GM13977 (cell line): ENCODE results near the gene RNF166.

ENCODE experiments used
- DNase-seq: peaks from one replicate; pipeline ENCODE4 v3.0.0; 2012; ENCODE audit warnings: low spot score
- CTCF ChIP-seq: IDR thresholded peaks from 2 replicates; pipeline ENCODE4 v1.5.1; 2012; ENCODE audit warnings: mild to moderate bottlenecking, control low read depth; ENCODE audit not compliant: insufficient read depth; ENCODE audit errors: extremely low read depth, missing control alignments
- in situ Hi-C: fragments of 300-500 bp; cut with MboI; formaldehyde crosslinking; loops from one replicate; pipeline ENCODE4 v1.12.0; 2022; ENCODE audit warnings: low sequenced_read_pairs, low pct_unique_long_range_greater_than_20kb, mixed read lengths, inconsistent platforms; ENCODE audit not compliant: unreplicated experiment

Gene RNF166

GRCh38 chr16:88739977-88740726 lies 33.9 kb upstream of the RNF166 start:
- in situ Hi-C loops: loop anchor here (10.0 kb wide), 1 partner anchor 45 kb away; the partner anchor contains the start of gene PIEZO1
- TF ChIP-seq CTCF: no peak
- DNase-seq: no peak

- DNase-seq: no peak
- TF ChIP-seq CTCF: no peak
- in situ Hi-C loops: loop anchor here (10.0 kb wide), 1 partner anchor 45 kb away; the partner anchor contains the start of gene PIEZO1
Measured at GRCh38 chr16:88739139-88739976, 33.1 kb upstream of the RNF166 start.

GRCh38 chr16:88738151-88739084 lies 32.2 kb upstream of the RNF166 start:
- no peak for TF ChIP-seq CTCF
- DNase-seq: no peak
- in situ Hi-C loops: loop anchor here (10.0 kb wide), 1 partner anchor 46 kb away; the partner anchor contains the start of gene PIEZO1

GRCh38 chr16:88737298-88738150 lies 31.3 kb upstream of the RNF166 start:
- TF ChIP-seq CTCF: peak; percentile 97
- in situ Hi-C loops: loop anchor here (10.0 kb wide), 1 partner anchor 47 kb away; the partner anchor contains the start of gene PIEZO1
- peak; percentile 92 for DNase-seq

- in situ Hi-C loops: loop anchor here (10.0 kb wide), 1 partner anchor 48 kb away; the partner anchor contains the start of gene PIEZO1
- no peak for DNase-seq
- TF ChIP-seq CTCF: no peak
Measured at GRCh38 chr16:88736496-88736895, 30.3 kb upstream of the RNF166 start.
